Measurements from ENCODE around the gene RBM28.

DNA sequence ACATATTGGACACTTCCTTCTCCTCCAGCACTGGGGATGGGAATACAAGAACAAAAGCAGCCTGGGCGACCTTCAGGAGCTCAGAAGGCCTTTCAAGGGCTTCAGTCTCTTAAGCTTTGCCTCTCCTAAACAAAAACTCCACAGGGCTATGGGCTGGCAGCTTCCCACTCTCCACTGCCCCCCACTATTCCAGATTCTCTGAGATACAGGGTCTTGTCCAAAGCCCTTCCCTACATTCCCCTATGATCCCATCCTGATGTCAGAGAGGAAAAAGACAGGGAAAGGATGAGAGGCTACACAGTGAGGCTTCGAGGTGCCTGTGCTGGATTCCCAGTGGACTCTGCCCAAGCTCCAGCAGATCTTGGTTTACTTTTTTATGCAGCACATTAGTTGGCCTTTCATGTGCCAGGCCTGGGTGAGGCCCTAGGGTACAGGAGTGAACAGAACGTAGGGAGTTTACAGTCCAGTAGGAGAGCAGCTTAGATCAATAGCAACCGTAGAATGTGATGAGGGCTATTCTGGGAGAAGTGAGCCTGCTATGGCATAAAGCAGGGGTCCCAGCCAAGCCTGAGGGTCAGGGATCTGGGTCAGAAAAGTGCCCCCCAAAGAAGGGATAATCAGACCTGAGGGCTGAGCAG is 69.3 kb downstream of the RBM28 start:
- TF ChIP-seq, protein P1, sequence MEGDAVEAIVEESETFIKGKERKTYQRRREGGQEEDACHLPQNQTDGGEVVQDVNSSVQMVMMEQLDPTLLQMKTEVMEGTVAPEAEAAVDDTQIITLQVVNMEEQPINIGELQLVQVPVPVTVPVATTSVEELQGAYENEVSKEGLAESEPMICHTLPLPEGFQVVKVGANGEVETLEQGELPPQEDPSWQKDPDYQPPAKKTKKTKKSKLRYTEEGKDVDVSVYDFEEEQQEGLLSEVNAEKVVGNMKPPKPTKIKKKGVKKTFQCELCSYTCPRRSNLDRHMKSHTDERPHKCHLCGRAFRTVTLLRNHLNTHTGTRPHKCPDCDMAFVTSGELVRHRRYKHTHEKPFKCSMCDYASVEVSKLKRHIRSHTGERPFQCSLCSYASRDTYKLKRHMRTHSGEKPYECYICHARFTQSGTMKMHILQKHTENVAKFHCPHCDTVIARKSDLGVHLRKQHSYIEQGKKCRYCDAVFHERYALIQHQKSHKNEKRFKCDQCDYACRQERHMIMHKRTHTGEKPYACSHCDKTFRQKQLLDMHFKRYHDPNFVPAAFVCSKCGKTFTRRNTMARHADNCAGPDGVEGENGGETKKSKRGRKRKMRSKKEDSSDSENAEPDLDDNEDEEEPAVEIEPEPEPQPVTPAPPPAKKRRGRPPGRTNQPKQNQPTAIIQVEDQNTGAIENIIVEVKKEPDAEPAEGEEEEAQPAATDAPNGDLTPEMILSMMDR (IDR thresholded peaks at IDR 0.05): no peak
- no peak for TF ChIP-seq RCOR1 (IDR thresholded peaks at IDR 0.05; ENCODE audit: low read depth, low read length)

All from A549 (cell line).